Measurements from ENCODE around the gene ADCY2.

The ADCY2 gene

DNA sequence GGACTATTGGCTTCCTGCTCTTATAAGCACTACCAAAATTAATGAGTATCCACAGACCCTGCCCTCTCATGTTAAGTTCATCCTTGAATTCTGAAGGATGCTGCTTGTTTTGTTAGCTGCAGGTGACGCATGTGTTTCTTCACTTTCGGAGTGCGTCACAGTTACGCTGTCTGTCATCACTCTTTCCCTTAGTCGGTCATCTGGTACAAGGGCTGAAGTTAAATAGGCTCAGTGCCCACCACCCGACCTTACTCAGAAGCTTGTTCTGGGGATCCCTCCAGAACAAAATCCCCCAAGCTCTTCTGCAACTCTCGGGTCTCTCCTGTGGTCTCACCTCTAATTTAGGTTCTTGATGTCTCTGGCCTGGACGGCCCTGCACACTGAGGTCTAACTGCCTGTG lies 51.0 kb downstream of the ADCY2 start:
- DNase-seq, result no peak

DNA sequence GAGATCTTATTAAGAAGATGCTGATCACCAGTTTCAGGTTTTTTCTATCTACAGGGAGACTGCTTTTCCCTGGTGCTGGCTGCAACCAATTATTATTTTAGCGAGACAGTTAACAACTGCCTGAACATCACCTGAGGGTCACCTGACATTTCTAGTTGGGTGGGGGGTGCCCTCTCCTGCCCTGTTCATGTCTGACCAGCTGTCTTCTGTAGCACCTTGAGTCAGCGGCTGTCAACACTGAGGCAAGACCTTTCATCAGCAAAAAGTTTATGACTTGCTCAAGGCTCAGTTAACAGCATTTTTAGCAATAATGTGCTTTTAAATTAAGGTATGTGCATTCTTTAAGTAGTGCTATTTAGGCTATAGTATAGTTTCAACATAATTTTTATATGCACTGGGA lies 58.0 kb downstream of the ADCY2 start:
- no peak for DNase-seq

GRCh38 chr5:7456206-7456605 lies 60.3 kb downstream of the ADCY2 start:
- DNase-seq, result no peak

DNA sequence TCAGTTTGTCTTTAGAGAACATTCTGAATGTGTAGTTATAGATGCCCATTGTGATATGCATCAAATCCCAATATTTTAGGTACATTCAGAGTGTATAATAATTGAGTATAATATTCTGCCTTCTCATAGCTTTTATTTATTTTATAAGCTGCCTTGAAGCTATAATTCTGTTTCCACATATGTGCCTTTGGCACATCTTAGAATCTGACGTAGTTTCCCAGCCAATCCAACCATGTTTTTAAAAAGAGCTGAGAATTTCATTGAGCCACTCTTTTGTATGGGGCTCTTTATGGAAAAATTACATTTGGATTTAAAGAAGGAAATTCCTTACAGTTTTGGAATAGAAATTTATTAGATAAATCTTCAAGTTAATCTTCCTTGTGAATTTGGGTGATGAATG lies 65.4 kb downstream of the ADCY2 start:
- no peak for DNase-seq

DNA sequence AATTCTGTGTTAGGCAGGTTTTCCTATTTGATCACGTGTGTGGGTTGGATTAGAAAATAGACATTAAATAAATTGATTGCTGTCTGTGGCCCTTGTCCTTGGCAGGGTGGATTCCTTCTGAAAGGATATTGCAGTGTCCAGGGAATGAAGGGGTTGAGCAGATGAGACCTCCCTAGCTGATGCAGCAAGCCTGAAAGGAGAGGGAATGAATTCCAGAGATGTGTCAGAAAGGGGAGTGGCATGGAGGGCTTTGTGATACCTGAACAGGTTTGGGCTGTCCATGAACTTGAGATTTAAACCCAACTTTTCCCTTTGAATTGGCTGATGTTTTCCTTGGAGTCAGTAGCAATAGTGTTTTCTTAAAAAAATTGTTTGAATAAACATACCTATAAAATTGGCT lies 66.8 kb downstream of the ADCY2 start:
- no peak for DNase-seq

DNA sequence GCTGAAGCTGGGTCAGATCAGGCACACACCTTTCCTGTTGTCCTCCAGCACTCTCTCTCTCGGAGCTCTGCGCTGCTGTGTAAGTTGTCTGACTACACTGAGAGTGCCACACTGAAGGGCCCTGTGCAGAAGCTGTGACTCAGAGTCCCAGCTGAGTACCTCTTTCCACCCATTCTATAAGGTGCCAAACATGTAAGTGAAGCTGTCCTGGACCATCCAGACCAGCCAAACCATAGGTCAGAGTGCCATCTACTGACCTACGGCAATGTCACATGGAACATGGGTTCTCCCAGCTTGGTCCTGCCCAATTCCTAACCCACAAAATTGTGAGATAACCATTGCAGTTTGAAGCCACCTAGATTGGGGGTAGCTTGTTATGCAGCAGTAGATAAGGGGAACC lies 68.2 kb downstream of the ADCY2 start:
- DNase-seq, result no peak

DNA sequence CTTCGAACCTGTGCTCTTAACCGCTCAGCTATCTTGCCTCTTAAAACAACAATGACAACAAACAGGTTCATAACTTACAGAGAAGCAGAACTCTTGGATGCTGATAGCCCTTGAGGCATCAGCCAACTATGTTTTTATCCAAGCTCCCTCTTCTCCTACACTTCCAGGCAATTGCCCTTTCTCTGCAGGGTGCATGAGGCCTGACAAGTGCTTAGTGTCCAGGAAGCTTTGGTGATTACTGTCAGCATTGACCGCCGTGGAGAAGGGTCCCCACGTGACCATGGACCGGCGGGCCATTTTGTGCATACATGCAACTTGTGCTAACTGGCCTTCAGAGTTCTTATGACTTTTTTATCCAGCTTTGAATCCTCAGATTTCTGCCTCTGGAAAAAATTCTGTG lies 71.2 kb downstream of the ADCY2 start:
- no peak for DNase-seq

DNA sequence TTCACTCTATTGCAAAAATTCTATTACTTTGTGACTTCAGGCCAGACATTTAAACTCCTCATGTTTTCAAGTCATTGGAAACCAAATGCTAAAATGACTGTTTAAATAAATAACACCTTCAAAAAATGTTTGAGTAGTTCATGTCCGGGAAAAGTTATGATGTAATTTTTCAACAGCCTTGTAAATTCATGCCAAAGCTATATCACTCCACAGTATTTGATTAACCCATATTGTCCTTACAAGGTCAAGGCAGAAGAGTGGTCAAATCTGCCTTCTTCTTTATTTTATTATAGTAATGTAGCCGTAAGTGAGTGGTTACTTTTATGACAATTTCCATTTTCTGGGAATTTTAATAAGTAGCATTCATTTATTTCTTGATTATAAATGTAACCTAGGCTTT lies 72.8 kb downstream of the ADCY2 start:
- DNase-seq, result no peak

- no peak for DNase-seq
Observed at GRCh38 chr5:7471710-7472109, 75.8 kb downstream of the ADCY2 start.

- no peak for DNase-seq
Observed at GRCh38 chr5:7473115-7473514, 77.2 kb downstream of the ADCY2 start.

DNA sequence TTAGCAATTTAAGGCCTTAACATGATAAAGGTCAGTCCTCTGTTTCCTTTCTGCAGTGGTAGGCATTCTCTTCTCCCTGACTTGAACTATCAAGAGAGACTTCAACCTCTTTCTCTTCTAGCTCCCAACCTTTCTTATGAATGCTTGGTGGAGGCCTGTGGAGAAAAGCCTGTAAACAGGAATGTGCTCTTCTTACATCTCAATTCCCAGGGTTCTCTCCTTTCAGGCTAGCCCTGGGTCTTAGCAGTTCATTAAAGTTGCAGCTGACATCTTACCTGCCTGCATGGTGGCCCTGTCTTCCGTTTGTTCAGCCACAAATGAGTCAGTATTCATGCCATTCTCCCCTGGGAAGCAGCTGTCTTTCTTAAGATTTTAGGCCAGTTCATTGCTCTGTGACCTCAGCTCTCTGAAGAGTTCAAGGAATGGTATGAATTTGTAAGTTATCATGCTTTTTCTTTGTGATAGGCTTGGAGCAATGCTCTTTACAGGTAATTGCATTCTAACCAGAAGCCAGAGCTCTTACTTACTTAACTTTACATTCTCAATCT lies 77.8 kb downstream of the ADCY2 start:
- no peak for DNase-seq

- DNase-seq, result no peak
Observed at GRCh38 chr5:7474821-7475403, 79.0 kb downstream of the ADCY2 start.

DNA sequence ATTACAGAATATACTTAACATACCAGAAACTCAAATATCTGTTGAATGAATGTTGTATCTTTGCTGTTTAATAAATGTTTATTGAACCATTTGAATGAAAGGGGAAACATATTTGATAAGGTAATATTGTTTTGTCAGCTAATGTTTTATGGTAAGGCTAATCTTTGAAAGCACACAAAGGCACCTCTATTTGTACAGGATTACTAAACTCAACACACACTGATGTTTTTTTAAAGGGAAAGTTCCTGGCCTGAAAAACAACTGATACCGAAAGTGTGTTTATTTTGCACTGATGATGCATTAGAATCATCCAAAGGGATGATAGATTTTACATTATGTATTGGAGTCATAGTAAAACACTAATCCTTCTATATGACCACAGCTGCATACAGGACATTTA lies 82.5 kb downstream of the ADCY2 start:
- no peak for DNase-seq

GRCh38 chr5:7488734-7489133 lies 92.8 kb downstream of the ADCY2 start:
- no peak for DNase-seq

DNA sequence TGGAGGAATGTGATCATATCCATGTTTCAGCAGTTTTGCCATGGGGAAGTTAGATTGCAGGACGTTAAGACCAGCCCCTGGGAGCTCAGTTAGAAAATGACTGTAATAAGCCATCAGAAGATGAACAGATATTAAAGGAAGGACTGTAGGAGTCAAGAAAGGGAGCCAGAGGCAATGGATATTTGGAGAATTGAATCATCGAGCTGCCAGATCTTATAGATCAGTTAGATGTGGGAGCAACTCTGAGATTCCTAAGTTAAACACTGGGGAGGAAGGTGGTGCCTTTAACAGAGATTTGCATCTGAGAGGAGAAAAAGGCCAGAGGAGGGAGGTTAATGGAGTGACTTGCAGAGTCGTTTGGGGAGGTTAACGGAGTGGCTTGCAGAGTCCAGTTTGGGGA lies 96.4 kb downstream of the ADCY2 start:
- no peak for DNase-seq

GRCh38 chr5:7493081-7493480 lies 97.1 kb downstream of the ADCY2 start:
- DNase-seq, result no peak

DNA sequence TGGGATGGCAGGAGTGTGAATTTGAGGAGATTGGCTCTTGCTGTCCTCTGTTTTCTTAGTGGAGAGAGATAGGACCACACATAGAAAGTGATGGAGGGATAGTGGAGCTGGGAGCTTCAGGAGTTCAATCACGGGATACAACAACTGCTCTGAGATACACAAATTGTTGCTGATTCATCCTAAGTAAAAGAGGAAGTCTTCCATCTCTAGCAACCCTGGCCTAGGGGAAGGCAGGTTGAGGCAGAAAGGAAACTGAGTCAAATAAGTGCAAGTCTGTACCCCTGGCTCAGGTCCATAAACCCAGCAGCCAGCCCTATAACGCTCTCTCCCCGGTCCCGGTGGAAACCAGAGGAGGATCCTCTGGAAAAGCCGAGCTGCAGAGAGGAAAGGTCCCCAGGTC lies 97.7 kb downstream of the ADCY2 start:
- DNase-seq, result no peak

DNA sequence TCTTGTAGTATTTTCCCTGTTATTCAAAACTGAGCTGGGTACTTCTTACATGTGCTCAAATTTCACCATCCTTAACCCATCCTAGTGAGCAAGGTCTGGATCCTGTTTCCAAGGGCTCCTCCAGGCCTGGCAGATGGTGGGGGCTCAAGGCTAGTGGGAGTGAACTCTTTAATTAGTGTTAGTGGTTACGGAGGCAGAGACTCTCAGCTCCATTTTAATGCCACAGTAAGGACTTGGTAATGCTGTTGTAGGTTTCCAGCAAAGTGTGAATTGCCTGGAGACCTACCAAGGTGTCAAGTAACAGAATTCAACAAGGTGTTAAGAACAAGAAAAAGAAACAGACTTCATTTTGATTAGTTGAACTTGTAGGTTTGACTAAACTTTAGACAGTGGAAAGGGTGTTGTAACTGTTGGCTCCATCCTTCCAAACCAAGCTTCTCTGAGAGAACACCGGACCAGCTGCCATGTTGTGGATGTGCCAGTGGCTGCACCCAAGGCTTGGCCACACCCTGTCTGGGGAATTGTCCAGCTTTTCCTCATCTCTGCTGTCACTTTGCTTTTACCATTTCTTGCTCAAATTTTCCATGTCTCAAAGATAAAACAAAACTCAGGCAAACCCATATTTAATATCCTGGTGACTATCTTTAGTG lies 98.7 kb downstream of the ADCY2 start:
- no peak for DNase-seq

DNA sequence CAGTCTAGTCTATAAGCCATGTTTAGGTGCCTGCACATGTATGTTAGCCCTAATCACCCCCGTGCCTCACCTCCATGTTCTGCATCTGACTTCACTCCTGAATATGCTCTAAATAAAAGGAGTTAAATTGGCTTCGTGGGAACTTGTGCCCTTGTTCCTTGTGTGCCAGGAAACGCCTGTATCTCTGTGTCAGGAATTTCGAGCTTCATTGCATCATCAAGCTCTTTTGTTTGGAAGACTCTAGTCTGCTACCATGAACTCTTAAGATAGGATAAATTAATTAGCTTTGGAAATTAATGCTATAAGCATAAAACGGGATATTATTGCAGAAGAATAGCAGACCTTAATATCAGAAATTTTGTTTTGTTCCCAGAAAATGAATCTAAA lies 99.2 kb downstream of the ADCY2 start:
- no peak for DNase-seq

DNA sequence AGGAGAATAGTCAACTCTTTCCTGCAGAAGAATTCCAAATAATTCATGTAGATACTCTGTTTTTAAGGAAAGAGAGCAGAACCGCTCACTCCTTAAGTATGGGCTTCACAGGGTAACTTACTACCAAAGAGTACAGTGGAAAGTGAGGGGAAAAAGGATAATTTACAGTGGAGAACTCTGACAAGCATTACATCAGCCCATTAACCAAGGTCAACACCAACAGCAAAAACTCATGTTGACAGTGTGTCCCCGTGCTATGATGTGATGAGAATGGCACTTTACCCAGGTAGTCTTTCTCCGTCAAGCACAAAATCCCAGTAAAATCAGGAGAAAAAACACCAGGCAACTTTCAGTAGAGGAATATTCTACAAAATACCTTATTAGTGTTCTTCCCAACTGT lies 104.3 kb downstream of the ADCY2 start:
- no peak for DNase-seq

DNA sequence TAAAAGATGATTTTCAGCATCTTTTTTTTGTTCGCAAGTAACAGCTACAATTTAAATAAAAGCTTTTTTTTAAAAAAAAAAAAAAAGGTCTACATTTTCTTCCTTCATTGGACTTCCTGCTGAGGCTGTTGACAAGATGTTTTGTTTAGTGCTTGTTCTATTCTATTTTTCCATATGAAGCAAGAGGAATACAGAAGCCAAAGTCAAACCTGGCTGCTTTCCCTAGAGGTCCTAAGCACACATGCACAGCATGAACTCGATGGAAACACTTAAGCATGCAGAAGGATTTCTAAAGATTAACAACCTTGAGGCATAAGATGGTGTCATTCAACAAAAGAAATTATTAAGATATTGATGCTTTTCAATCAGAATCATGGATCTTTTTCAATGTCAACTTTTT lies 105.1 kb downstream of the ADCY2 start:
- no peak for DNase-seq

DNA sequence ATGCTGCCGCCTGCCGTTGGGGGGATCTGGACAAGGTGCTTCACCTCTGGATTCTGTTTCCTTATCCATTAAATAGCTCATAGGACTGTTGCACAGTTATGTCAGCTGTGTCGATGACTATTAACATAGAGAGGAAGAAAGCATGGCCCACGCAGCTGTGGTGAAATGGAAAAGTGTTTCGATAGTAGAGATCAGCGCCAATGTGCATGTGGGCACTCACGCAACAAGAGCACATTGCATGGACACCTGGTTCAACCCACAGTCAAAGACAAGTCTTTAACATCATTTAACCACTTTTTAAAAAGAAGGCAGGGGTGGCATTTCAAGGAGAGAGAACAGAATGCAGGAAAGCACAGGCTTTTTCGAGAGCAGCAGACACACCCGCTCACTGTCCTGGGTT lies 107.6 kb downstream of the ADCY2 start:
- DNase-seq, result no peak

- DNase-seq, result no peak
Observed at GRCh38 chr5:7515284-7515914, 119.5 kb downstream of the ADCY2 start.

DNA sequence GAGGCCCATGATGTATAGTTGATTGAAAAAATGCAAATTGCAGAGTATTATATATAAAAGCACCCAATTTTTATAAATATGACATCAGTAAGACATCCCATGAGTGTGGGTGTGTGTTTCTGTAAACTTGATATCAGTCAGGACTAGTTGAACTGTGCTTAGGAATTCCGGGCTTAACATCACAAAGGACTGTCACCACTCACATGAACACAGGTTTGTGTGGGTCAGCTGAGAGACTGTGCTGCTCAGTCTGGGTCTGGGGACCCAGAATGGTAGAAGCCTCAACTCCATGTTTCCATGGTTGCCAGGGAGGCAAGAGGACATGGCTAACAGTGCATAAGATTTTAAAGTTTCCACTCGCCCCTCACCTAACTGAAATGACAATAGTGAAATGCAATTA lies 120.3 kb downstream of the ADCY2 start:
- no peak for DNase-seq

DNA sequence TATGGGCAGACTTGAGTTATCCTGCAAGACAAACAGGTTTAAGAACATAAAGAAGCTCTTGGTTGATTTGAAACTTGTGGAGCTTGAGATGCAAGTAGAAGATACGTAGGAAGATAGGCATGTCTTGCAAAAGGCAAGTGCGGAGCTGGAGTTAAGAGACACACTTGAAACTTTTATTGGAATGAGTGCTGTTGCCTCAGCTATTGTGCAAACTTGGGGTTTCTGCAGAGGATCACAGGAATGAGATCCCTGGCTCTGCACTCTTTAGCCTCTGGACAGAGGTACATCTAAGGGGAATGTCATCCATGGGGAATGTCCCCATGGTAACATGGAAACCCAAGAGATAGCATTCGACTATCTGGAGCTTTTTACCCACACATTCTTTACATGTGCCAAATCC lies 121.1 kb downstream of the ADCY2 start:
- DNase-seq, result no peak
